Chondrocyte (in vitro differentiated cells): ENCODE measurements around the gene ZFC3H1. TPM values are rescaled to one million over a fixed set of nuclear protein-coding genes. Genes with fewer than 3 reads are reported as not detected.
"Not testable (repeated sequence)": the region's sequence is repeated elsewhere in the genome, so short reads cannot be mapped to it uniquely, and the experiment has no call there.

Source experiments
- DNase-seq: peaks from one replicate; pipeline ENCODE4 v3.0.0; 2021; ENCODE audit warnings: mixed read lengths, low spot score
- H3K27ac Mint-ChIP-seq: one replicate; pipeline ENCODE4 v1.8.0; 2021; ENCODE audit warnings: mild to moderate bottlenecking, moderate library complexity, mixed read lengths; ENCODE audit not compliant: unreplicated experiment
- H3K27me3 Mint-ChIP-seq: 2 replicates; pipeline ENCODE4 v1.8.0; 2021; ENCODE audit warnings: low read depth, mixed read lengths
- H3K36me3 Mint-ChIP-seq: 2 replicates; pipeline ENCODE4 v1.8.0; 2021; ENCODE audit warnings: low read depth, mixed read lengths
- H3K4me1 Mint-ChIP-seq: 2 replicates; pipeline ENCODE4 v1.8.0; 2021; ENCODE audit warnings: low read depth, mild to moderate bottlenecking, mixed read lengths
- H3K4me3 Mint-ChIP-seq: one replicate; pipeline ENCODE4 v1.8.0; 2021; ENCODE audit warnings: mild to moderate bottlenecking, moderate library complexity, mixed read lengths; ENCODE audit not compliant: unreplicated experiment
- H3K9me3 Mint-ChIP-seq: 2 replicates; pipeline ENCODE4 v1.8.0; 2021; ENCODE audit warnings: low read depth, mixed read lengths
- total RNA-seq: library from RNA; stranded (reverse); gene quantifications from 3 replicates; pipeline ENCODE4 v1.2.1, GENCODE V29; 2021
- TF ChIP-seq, protein P1 (sequence below): fragments of 200-600 bp; sonication (generic); IDR thresholded peaks from 2 replicates; pipeline ENCODE4 v1.5.0; 2021; ENCODE audit warnings: antibody characterized with exemption, mild to moderate bottlenecking, moderate library complexity

ZFC3H1 gene
- total RNA-seq, 1 donor from 2014 or later = 39.6 TPM

DNA sequence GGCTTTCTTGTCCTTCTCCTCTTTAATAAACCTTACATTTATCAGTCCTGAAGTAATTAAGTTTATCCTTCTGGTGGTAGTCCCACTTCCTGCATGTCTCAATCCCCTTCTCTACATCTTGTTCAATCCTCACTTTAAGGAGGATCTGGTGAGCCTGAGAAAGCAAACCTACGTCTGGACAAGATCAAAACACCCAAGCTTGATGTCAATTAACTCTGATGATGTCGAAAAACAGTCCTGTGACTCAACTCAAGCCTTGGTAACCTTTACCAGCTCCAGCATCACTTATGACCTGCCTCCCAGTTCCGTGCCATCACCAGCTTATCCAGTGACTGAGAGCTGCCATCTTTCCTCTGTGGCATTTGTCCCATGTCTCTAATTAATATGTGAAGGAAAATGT, 79.3 kb downstream of the ZFC3H1 start:
- TF ChIP-seq, protein P1, sequence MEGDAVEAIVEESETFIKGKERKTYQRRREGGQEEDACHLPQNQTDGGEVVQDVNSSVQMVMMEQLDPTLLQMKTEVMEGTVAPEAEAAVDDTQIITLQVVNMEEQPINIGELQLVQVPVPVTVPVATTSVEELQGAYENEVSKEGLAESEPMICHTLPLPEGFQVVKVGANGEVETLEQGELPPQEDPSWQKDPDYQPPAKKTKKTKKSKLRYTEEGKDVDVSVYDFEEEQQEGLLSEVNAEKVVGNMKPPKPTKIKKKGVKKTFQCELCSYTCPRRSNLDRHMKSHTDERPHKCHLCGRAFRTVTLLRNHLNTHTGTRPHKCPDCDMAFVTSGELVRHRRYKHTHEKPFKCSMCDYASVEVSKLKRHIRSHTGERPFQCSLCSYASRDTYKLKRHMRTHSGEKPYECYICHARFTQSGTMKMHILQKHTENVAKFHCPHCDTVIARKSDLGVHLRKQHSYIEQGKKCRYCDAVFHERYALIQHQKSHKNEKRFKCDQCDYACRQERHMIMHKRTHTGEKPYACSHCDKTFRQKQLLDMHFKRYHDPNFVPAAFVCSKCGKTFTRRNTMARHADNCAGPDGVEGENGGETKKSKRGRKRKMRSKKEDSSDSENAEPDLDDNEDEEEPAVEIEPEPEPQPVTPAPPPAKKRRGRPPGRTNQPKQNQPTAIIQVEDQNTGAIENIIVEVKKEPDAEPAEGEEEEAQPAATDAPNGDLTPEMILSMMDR = no peak
- Mint-ChIP-seq H3K4me3 (no peak overlapping the region), H3K36me3 (peaks cover 6% of the 10 kb centered on the region), H3K27me3 (no peaks in the 10 kb centered on the region), H3K9me3 (no peaks in the 10 kb centered on the region), H3K4me1 (peaks cover 2% of the 10 kb centered on the region), H3K27ac (no peak overlapping the region)
- no peak for DNase-seq

DNA sequence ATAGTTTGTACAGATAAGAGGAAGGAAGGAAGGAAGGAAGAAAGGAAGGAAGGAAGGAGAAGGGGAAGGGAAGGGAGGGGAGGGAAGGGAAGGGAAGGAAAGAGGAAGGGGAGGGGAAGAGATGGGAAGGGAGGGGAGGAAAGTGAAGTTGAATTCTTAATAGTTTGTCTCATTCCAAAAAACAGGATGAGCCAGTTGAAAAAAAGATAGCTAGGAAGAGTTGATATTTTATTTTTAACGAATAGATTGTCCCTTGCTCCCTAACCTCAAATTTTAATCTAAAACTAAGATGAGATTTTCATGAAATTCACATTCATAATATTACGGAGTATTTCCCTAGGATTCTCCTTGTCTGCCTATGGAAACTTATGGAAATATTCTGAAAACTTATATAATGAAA, 80.7 kb downstream of the ZFC3H1 start:
- H3K36me3 Mint-ChIP-seq = peaks cover 6% of the 10 kb centered on the region
- no peaks in the 10 kb centered on the region for H3K27me3 Mint-ChIP-seq
- no peaks in the 10 kb centered on the region for H3K9me3 Mint-ChIP-seq

DNA sequence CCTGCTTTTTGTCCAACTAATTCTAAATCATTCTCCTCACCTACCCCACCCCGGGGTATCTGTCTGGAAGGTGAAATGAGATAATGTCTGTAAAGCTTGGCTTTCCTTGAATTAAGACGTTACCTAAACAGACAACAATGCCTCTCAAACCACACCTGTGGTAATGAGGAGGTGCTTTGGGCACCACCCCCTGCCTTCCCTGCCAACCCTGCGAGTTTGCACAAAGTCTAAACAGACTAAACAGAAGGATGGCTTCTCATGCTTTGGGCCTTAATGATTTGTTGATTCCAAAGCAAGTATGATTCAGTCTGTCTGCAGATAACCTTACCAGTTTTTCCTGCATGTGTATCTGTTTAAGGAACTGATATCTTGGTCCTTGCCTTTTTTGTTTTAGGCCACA, 82.4 kb downstream of the ZFC3H1 start:
- DNase-seq = no peak
- Mint-ChIP-seq H3K27ac (no peak overlapping the region), H3K9me3 (no peaks in the 10 kb centered on the region), H3K27me3 (no peaks in the 10 kb centered on the region), H3K4me3 (no peak overlapping the region), H3K4me1 (peaks cover 7% of the 10 kb centered on the region), H3K36me3 (peaks cover 6% of the 10 kb centered on the region)
- TF ChIP-seq, protein P1 = no peak

More for the DNA sequence above, 80.7 kb downstream of the ZFC3H1 start:
- Mint-ChIP-seq H3K27ac (no peak overlapping the region), H3K4me3 (no peak overlapping the region), H3K4me1 (no peaks in the 10 kb centered on the region)
- no peak for DNase-seq
- TF ChIP-seq, protein P1 = no peak

DNA sequence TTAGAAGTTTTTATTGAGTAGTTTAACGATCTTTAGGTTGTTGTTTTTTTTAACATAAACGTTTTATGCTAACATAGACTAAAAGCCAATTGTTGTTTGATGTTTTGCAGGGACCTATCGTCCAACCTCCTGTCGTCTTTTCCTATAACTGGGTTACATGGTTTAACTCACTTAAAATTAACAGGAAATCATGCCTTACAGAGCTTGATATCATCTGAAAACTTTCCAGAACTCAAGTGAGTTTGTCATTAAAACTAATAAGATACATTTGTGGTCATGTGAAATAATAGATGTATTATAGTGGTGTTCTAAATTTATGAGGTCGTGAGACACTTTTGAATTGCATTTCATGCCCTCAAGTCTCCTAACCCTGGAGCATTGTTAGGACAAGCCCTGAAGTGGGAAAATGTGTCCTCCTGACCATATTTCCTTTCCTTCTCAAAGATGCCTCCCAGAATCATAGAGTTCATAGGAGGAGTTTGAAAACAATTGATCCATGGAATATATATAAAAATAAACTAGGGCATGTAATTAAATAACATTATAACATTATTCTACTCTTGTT, 84.9 kb downstream of the ZFC3H1 start:
- TF ChIP-seq, protein P1 = no peak
- H3K4me1 Mint-ChIP-seq = peaks cover 8% of the 10 kb centered on the region
- H3K36me3 Mint-ChIP-seq = peaks cover 2% of the 10 kb centered on the region
- no peak for DNase-seq
- H3K27ac Mint-ChIP-seq = no peak overlapping the region
- H3K4me3 Mint-ChIP-seq = no peak overlapping the region
- no peaks in the 10 kb centered on the region for H3K27me3 Mint-ChIP-seq
- H3K9me3 Mint-ChIP-seq = no peaks in the 10 kb centered on the region

DNA sequence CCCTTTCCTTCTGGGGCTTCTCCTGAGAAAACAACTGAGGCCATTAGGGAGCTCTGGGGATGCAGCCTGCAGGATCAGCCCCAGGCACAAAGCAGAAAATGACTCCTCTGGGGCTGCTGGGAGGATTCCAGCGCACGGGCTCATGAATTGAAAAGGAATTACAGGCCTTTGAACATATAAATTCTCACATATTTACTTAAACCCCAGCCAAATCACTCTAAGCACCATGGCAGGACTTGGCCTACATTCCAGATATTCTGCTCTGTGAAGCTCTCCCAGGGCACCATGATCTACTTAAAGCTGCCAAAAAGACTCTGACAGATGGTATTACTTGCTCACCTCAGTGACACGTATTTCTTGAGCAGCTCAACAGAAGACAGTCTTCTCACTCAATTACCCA, 87.2 kb downstream of the ZFC3H1 start:
- H3K27me3 Mint-ChIP-seq = no peaks in the 10 kb centered on the region
- no peak overlapping the region for H3K4me3 Mint-ChIP-seq
- H3K36me3 Mint-ChIP-seq = peaks cover 2% of the 10 kb centered on the region
- TF ChIP-seq, protein P1 = no peak
- no peaks in the 10 kb centered on the region for H3K9me3 Mint-ChIP-seq
- peaks cover 8% of the 10 kb centered on the region for H3K4me1 Mint-ChIP-seq
- H3K27ac Mint-ChIP-seq = no peak overlapping the region
- DNase-seq = no peak

DNA sequence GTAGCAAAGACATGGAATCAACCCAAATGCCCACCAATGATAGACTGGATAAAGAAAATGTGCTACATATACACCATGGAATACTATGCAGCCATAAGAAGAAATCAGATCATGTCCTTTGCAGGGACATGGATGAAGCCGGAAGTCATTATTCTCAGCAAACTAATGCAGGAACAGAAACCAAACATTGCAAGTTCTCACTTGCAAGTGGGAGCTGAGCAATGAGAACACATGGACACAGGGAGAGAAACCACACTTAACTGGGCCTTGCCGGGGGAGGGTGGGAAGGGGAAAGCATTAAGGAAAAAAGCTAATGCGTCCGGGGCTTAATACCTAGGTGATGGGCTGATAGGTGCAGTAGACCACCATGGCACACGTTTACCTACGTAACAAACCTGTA, 93.8 kb downstream of the ZFC3H1 start:
- not testable (repeated sequence) for H3K9me3 Mint-ChIP-seq, H3K27ac Mint-ChIP-seq, H3K4me3 Mint-ChIP-seq

More for the DNA sequence above, 93.8 kb downstream of the ZFC3H1 start:
- H3K36me3 Mint-ChIP-seq, H3K27me3 Mint-ChIP-seq, DNase-seq, H3K4me1 Mint-ChIP-seq: not testable (repeated sequence)
